GM23248 (cell line): Measurements from ENCODE around the gene MICU2. TPM values are rescaled to one million over a fixed set of nuclear protein-coding genes. Genes with fewer than 3 reads are reported as not detected.

Experiments used
- DNase-seq: peaks from one replicate; pipeline ENCODE4 v3.0.0-alpha.2; 2015
- H2AFZ ChIP-seq: fragments of 200-600 bp; sonication (generic); 2 replicates; pipeline ENCODE4 v1.6.1; 2016; ENCODE audit warnings: antibody characterized with exemption
- H3F3A ChIP-seq: fragments of 200-600 bp; sonication (generic); 2 replicates; pipeline ENCODE4 v1.6.1; 2016; ENCODE audit warnings: mild to moderate bottlenecking, antibody characterized with exemption, mixed run types; ENCODE audit not compliant: insufficient read depth
- H3K27ac ChIP-seq: fragments of 200-600 bp; sonication (generic); 2 replicates; pipeline ENCODE4 v1.5.1; 2016; ENCODE audit warnings: mild to moderate bottlenecking
- H3K27me3 ChIP-seq: fragments of 200-600 bp; sonication (generic); replicated peaks from 2 replicates; pipeline ENCODE4 v1.6.1; 2016; ENCODE audit warnings: mild to moderate bottlenecking; ENCODE audit not compliant: insufficient read depth
- H3K36me3 ChIP-seq: fragments of 200-600 bp; sonication (generic); 2 replicates; pipeline ENCODE4 v1.6.1; 2016; ENCODE audit warnings: low read depth, mild to moderate bottlenecking
- H3K4me1 ChIP-seq: fragments of 200-600 bp; sonication (generic); 2 replicates; pipeline ENCODE4 v1.6.1; 2016; ENCODE audit warnings: mild to moderate bottlenecking; ENCODE audit not compliant: insufficient read depth
- H3K4me2 ChIP-seq: fragments of 200-600 bp; sonication (generic); one replicate; pipeline ENCODE4 v1.6.1; 2016; ENCODE audit warnings: mild to moderate bottlenecking; ENCODE audit not compliant: unreplicated experiment
- H3K4me3 ChIP-seq: fragments of 200-600 bp; sonication (generic); 2 replicates; pipeline ENCODE4 v1.5.1; 2016; ENCODE audit warnings: mild to moderate bottlenecking
- H3K79me2 ChIP-seq: fragments of 200-600 bp; sonication (generic); 2 replicates; pipeline ENCODE4 v1.6.1; 2016; ENCODE audit warnings: mild to moderate bottlenecking; ENCODE audit not compliant: insufficient read depth
- H3K9ac ChIP-seq: fragments of 200-600 bp; sonication (generic); 2 replicates; pipeline ENCODE4 v1.6.1; 2016; ENCODE audit warnings: mild to moderate bottlenecking
- H3K9me2 ChIP-seq: fragments of 200-600 bp; sonication (generic); 2 replicates; pipeline ENCODE4 v1.6.1; 2016; ENCODE audit warnings: mixed run types, mild to moderate bottlenecking, moderate library complexity; ENCODE audit not compliant: insufficient read depth
- H3K9me3 ChIP-seq: fragments of 200-600 bp; sonication (generic); one replicate; pipeline ENCODE4 v1.6.1; 2017; ENCODE audit warnings: low read depth
- H4K20me1 ChIP-seq: fragments of 200-600 bp; sonication (generic); 2 replicates; pipeline ENCODE4 v1.6.0; 2016; ENCODE audit not compliant: insufficient read depth
- EZH2 ChIP-seq: fragments of 200-600 bp; sonication (generic); IDR thresholded peaks from 2 replicates; pipeline ENCODE4 v1.6.1; 2018; ENCODE audit warnings: antibody characterized with exemption, mild to moderate bottlenecking; ENCODE audit not compliant: insufficient read depth, poor library complexity, severe bottlenecking
- EZH2phosphoT487 ChIP-seq: fragments of 200-600 bp; sonication (generic); IDR thresholded peaks from 2 replicates; pipeline ENCODE4 v1.6.1; 2018; ENCODE audit warnings: antibody characterized with exemption, moderate library complexity, mild to moderate bottlenecking, low read depth; ENCODE audit not compliant: insufficient read depth
- WGBS, 2 experiments: methylation state at CpG; one replicate each; pipeline ENCODE4 v1.1.6; 2015 to 2017; ENCODE audit warnings: low lambda C conversion rate in 2 of 2, low coverage in 1 of 2; ENCODE audit errors: missing lambda C conversion rate in 2 of 2; 5-methylcytosine and 5-hydroxymethylcytosine counted together
- in situ Hi-C: fragments of 300-500 bp; cut with MboI; formaldehyde crosslinking; loops from 2 replicates; pipeline ENCODE4 v1.15.0; 2020
- polyA plus RNA-seq: library from polyadenylated mRNA; unstranded; fragments of >200 nt; fragmentation: Nextera tagmentation; extraction: Ambion mirVana; gene quantifications from 2 replicates; pipeline ENCODE4 v1.2.1, GENCODE V29; 2016
- total RNA-seq: library from RNA; depleted of rRNA; stranded (reverse); fragments of >200 nt; shearing (Covaris generic); gene quantifications from 2 replicates; pipeline ENCODE4 v1.2.3, GENCODE V29; 2014

The MICU2 gene
- total and polyA plus RNA-seq, 2 experiments from 2014 or later = 41.4 to 61.7 TPM

GRCh38 chr13:21458813-21459701 lies 144.9 kb downstream of the MICU2 start, which contains the start of gene ZDHHC20:
TSS of gene ZDHHC20 (minus strand) at chr13:21459303. CDS start at chr13:21459171, 132 bp downstream.
- peak within 1 kb of the TSS; percentile 61 for H3K27ac ChIP-seq

GRCh38 chr13:21458451-21458812 lies 145.5 kb downstream of the MICU2 start:
- H3K4me2 ChIP-seq = peak overlapping the region; percentile 87
- no peaks in the 10 kb centered on the region for H3K9me3 ChIP-seq
- peak; percentile 52 for DNase-seq
- 1 to 2% methylated on average over 16 of the region's 16 CpGs for WGBS, 2 experiments
- no peaks in the 10 kb centered on the region for H4K20me1 ChIP-seq
- H3K4me1 ChIP-seq = peaks cover 11% of the 10 kb centered on the region; the same call in 1 of the 2 replicates
- H3K79me2 ChIP-seq = peaks cover 52% of the 10 kb centered on the region
- H3K4me3 ChIP-seq = peak overlapping the region; percentile 81
- no peaks in the 10 kb centered on the region for H3K9me2 ChIP-seq
- H3K36me3 ChIP-seq = no peaks in the 10 kb centered on the region
- H3F3A ChIP-seq = peaks cover 6% of the 10 kb centered on the region; the same call in 1 of the 2 replicates
- in situ Hi-C loops = no loop called here
- TF ChIP-seq EZH2phosphoT487 = no peak
- no peak for TF ChIP-seq EZH2
- H3K27ac ChIP-seq = peak overlapping the region; percentile 61
- H3K9ac ChIP-seq = peak overlapping the region; percentile 86
- H3K27me3 ChIP-seq = no peaks in the 10 kb centered on the region
- H2AFZ ChIP-seq = peak overlapping the region; percentile 73

More at GRCh38 chr13:21458813-21459701, 144.9 kb downstream of the MICU2 start, which contains the start of gene ZDHHC20:
- Histone ChIP-seq H3K9ac (peak within 1 kb of the TSS; percentile 86), H3F3A (peaks cover 6% of the 10 kb centered on the region; the same call in 1 of the 2 replicates), H4K20me1 (no peaks in the 10 kb centered on the region), H3K4me2 (peak within 1 kb of the TSS; percentile 87), H3K9me3 (no peaks in the 10 kb centered on the region), H3K79me2 (peaks cover 46% of the 10 kb centered on the region), H3K36me3 (no peaks in the 10 kb centered on the region), H3K4me3 (peak within 1 kb of the TSS; percentile 81), H3K4me1 (peaks cover 11% of the 10 kb centered on the region; the same call in 1 of the 2 replicates), H2AFZ (peak within 1 kb of the TSS; percentile 78), H3K27me3 (no peaks in the 10 kb centered on the region), H3K9me2 (no peaks in the 10 kb centered on the region)
- DNase-seq = peak; percentile 94
- 1 to 2% methylated on average over 56 to 94 of the region's 107 CpGs for WGBS, 2 experiments
- in situ Hi-C loops = no loop called here
- no peak for TF ChIP-seq EZH2
- TF ChIP-seq EZH2phosphoT487 = no peak

GRCh38 chr13:21453387-21454081 lies 150.4 kb downstream of the MICU2 start:
- Histone ChIP-seq H3K9me2 (no peaks in the 10 kb centered on the region), H3F3A (peaks cover 7% of the 10 kb centered on the region; the same call in 1 of the 2 replicates), H3K27me3 (no peaks in the 10 kb centered on the region), H3K79me2 (peaks cover 95% of the 10 kb centered on the region), H3K4me2 (no peak overlapping the region), H3K9me3 (no peaks in the 10 kb centered on the region), H2AFZ (no peak overlapping the region), H3K27ac (no peak overlapping the region), H3K4me1 (peaks cover 17% of the 10 kb centered on the region), H4K20me1 (no peaks in the 10 kb centered on the region), H3K4me3 (no peak overlapping the region), H3K9ac (no peak overlapping the region), H3K36me3 (no peaks in the 10 kb centered on the region)
- DNase-seq = peak; percentile 22
- TF ChIP-seq EZH2 = no peak
- WGBS, 2 experiments = 67 to 69% methylated on average over 6 of the region's 6 CpGs
- in situ Hi-C loops = no loop called here

GRCh38 chr13:21450936-21451335 lies 153.0 kb downstream of the MICU2 start:
- Histone ChIP-seq H3K9me3 (no peaks in the 10 kb centered on the region), H3K27ac (no peak overlapping the region), H3K9ac (no peak overlapping the region), H3K4me2 (no peak overlapping the region), H3K4me1 (peaks cover 5% of the 10 kb centered on the region), H4K20me1 (no peaks in the 10 kb centered on the region; the same call in 1 of the 2 replicates), H3K4me3 (no peak overlapping the region), H3K79me2 (peaks cover 80% of the 10 kb centered on the region), H3F3A (0 out of 2 replicates have a peak, but pooled peaks cover 7% of the 10 kb centered on the region), H3K9me2 (no peaks in the 10 kb centered on the region), H3K27me3 (no peaks in the 10 kb centered on the region), H3K36me3 (no peaks in the 10 kb centered on the region), H2AFZ (no peak overlapping the region)
- in situ Hi-C loops = no loop called here
- DNase-seq = peak; percentile 34
- no peak for TF ChIP-seq EZH2phosphoT487
- no peak for TF ChIP-seq EZH2
- 78 to 80% methylated on average over 3 of the region's 3 CpGs for WGBS, 2 experiments
